Peyer's patch (tissue), 4 donors: ENCODE data around the gene TUSC2. TPM values are rescaled to one million over a fixed set of nuclear protein-coding genes. Genes with fewer than 3 reads are reported as not detected.

Experiments used
- DNase-seq, 3 donors: peaks; one replicate each; pipeline ENCODE4 v3.0.0-alpha.2; 2017 to 2019
- H3K27ac ChIP-seq, 4 donors: fragments of 200-600 bp; sonication (generic); one replicate each; pipeline ENCODE4 v1.5.1; 2016 to 2019
- H3K27me3 ChIP-seq, 2 donors: fragments of 200-600 bp; sonication (generic); one replicate each; pipeline ENCODE4 v1.5.1; 2019
- H3K36me3 ChIP-seq, 3 donors: fragments of 200-600 bp; sonication (generic); one replicate each; pipeline ENCODE4 v1.5.1; 2016 to 2019
- H3K4me1 ChIP-seq, 4 donors: fragments of 200-600 bp; sonication (generic); one replicate each; pipeline ENCODE4 v1.5.1; 2016 to 2019
- H3K4me3 ChIP-seq, 4 donors: fragments of 200-600 bp; sonication (generic); 1 replicate in 3 of 4; 2 replicates in 1 of 4; pipeline ENCODE4 v1.5.1; 2016 to 2019; ENCODE audit warnings: mild to moderate bottlenecking in 1 of 4
- H3K9me3 ChIP-seq, 4 donors: fragments of 200-600 bp; sonication (generic); one replicate each; pipeline ENCODE4 v1.5.1; 2016 to 2019; ENCODE audit warnings: mild to moderate bottlenecking in 1 of 4
- POLR2A ChIP-seq, 2 donors: fragments of 450-650 bp; IDR thresholded peaks; one replicate each; pipeline ENCODE4 v1.5.1; 2017; ENCODE audit warnings: antibody characterized with exemption in 2 of 2, mild to moderate bottlenecking in 2 of 2, moderate library complexity in 2 of 2
- total RNA-seq, 4 donors: library from RNA; depleted of rRNA; stranded (reverse); fragments of >200 nt; gene quantifications; one replicate each; pipeline ENCODE4 v1.1.0, GENCODE V29; 2016
- TF ChIP-seq, protein P1 (sequence below), 6 experiments: fragments of 450-650 bp in 4 of 6; fragments of 200-600 bp in 2 of 6; sonication (generic) in 1 of 6; IDR thresholded peaks; one replicate each; pipeline ENCODE4 v1.5.1; 2017 to 2019; ENCODE audit warnings: antibody characterized with exemption in 6 of 6, mild to moderate bottlenecking in 3 of 6, moderate library complexity in 1 of 6

TUSC2 gene
- total RNA-seq, 4 donors from 2014 or later, result 5.8 to 19.8 (median 17.5) TPM

DNA sequence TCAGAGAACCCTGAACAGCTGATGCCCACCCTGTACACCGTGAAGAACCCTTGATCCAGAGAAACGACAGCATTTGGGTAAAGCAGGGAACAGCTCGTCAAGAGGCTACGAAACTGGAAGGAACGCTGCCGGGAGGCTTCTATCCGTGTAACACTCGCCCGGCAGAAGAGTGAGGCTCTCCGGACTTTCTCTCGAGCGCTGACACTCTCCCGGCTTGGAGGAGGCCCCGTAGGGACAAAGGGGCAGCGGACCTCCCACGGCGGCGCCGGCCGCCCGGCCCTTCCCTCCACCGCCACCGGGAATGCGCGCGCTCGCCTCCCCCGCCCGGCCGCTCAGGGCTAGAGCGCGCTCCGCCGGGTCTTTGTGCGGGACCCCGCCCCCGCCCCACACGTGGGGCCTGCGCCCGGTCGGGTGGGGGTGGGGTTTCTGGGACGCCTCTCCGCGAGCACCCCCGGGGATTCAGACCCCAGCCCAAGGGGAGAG, 7.1 kb downstream of the TUSC2 start:
- Histone ChIP-seq H3K27me3 (no peaks in the 10 kb centered on the region), H3K27ac (peak overlapping the region; percentile 88 to 95 (median 90)), H3K4me3 (peak overlapping the region; percentile 77 to 98 (median 93)), H3K4me1 (peaks cover 7 to 64% (median 22%) of the 10 kb centered on the region in 4 donors), H3K9me3 (no peaks in the 10 kb centered on the region), H3K36me3 (peaks cover 0 to 20% (median 0%) of the 10 kb centered on the region in 3 donors)
- TF ChIP-seq, protein P1, sequence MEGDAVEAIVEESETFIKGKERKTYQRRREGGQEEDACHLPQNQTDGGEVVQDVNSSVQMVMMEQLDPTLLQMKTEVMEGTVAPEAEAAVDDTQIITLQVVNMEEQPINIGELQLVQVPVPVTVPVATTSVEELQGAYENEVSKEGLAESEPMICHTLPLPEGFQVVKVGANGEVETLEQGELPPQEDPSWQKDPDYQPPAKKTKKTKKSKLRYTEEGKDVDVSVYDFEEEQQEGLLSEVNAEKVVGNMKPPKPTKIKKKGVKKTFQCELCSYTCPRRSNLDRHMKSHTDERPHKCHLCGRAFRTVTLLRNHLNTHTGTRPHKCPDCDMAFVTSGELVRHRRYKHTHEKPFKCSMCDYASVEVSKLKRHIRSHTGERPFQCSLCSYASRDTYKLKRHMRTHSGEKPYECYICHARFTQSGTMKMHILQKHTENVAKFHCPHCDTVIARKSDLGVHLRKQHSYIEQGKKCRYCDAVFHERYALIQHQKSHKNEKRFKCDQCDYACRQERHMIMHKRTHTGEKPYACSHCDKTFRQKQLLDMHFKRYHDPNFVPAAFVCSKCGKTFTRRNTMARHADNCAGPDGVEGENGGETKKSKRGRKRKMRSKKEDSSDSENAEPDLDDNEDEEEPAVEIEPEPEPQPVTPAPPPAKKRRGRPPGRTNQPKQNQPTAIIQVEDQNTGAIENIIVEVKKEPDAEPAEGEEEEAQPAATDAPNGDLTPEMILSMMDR (IDR thresholded peaks at IDR 0.05), result no peak
- peak; percentile 39 to 61 for TF ChIP-seq POLR2A (IDR thresholded peaks at IDR 0.05)
- DNase-seq, result peak; percentile 78 to 90 (median 90)

DNA sequence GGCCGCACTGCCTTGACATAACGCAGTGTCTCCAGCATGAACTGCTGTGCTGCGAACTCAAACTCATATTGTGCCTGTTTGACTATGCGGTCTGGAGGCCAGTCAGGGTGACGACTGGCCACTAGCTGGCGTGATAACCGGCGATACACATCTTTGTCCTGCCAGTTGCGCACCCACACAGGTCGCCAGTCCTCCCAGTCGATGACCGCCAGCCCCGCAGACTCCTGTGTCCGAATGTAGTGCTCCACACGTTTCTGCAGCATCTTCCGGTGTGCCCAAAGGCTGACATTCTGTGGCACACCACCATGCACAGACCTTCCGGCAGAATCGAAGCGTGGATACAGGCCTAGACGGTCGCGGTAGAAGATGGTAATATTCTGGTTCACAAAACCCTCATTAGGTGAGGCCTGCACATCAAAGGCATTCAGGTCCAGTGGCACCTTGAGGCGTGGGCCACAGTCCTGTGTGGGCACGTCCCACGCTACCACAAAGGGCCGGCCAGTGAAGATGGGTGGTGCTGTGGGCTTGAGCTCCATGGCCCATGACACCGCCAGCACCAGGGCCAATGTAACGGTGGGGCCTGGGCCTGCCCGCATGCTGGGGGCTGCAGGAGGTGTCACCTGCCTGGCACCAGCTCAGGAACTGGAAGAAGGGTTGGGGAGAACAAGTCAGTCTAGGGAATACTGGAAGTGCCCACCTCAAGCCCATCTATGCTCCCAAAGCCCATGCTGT, 8.0 kb downstream of the TUSC2 start:
- peaks cover 0 to 12% (median 0%) of the 10 kb centered on the region in 3 donors for H3K36me3 ChIP-seq
- TF ChIP-seq POLR2A (IDR thresholded peaks at IDR 0.05), result no peak
- TF ChIP-seq, protein P1 (IDR thresholded peaks at IDR 0.05), result no peak

DNA sequence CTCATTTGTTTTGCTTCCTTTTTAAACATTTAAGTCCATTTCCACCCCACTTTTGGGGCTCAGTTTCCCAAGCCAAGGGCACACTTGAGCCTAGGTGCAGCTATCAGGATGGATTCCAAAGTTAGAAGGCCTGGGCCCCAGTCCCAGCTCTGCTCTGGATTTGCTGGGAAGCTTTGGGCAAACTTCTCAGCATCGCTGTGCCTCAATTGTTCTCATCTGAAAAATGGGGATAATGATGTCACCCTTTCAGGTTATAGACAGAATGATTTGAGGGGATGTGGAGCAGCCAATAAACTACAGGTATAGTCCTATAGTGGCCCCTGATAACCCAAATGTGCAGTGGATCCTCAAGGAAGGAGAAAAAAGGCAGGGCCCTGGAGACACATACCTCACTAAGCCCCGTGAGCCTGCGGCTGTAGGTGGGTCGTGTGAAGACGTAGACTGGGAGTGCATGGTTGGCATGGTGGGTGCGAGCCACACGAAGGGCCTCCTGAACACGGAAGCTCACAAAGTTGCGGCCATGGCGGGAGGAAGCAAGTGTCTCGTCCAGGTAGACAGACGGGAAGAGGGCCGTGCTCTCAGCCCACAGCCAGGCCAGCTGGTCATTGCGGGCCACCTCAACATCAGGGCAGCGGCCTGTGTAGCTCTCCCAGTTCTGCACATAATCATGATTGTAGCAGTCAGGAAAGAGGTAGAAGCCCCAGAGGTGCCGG, 8.7 kb downstream of the TUSC2 start:
- DNase-seq, result peak in 1 of 3 donors; percentile 41
- Histone ChIP-seq H3K4me3 (peak overlapping the region in 1 of 4 donors; percentile 77), H3K36me3 (peaks cover 0 to 11% (median 0%) of the 10 kb centered on the region in 3 donors), H3K27ac (peak overlapping the region in 1 of 4 donors; percentile 93), H3K9me3 (no peaks in the 10 kb centered on the region), H3K27me3 (no peaks in the 10 kb centered on the region), H3K4me1 (peaks cover 7 to 60% (median 22%) of the 10 kb centered on the region in 4 donors)
- no peak for TF ChIP-seq POLR2A (IDR thresholded peaks at IDR 0.05)
- TF ChIP-seq, protein P1 (IDR thresholded peaks at IDR 0.05), result no peak

More for the DNA sequence above, 8.0 kb downstream of the TUSC2 start:
- H3K27ac ChIP-seq, result peak overlapping the region; percentile 88 to 95 (median 90)
- peak in 1 of 3 donors; percentile 54 for DNase-seq
- H3K4me1 ChIP-seq, result peaks cover 7 to 67% (median 22%) of the 10 kb centered on the region in 4 donors
- H3K9me3 ChIP-seq, result no peaks in the 10 kb centered on the region
- H3K27me3 ChIP-seq, result no peaks in the 10 kb centered on the region
- peak overlapping the region; percentile 77 to 98 (median 93) for H3K4me3 ChIP-seq

DNA sequence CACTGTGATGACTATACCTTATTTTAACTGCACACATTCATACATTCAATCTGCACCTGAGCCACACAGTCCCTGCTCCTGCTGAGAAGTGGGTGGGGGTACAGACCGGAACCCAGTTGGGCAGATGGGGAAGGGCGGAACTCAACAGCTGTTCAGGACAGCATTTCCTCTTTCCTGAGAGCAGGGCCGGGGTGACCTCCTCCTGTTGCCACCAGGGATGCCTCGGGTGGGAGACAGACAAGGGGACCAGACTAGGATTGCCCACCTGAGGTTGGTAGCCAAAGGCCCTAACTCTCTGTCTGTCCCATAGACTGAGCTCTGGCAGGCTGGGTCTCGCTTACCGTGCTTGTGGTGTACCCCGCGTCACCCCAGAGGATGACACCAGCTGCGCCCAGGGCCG, 9.4 kb downstream of the TUSC2 start:
- Histone ChIP-seq H3K27ac (peak overlapping the region in 1 of 4 donors; percentile 93), H3K36me3 (peaks cover 0 to 11% (median 0%) of the 10 kb centered on the region in 3 donors), H3K9me3 (no peaks in the 10 kb centered on the region), H3K4me1 (peaks cover 7 to 58% (median 22%) of the 10 kb centered on the region in 4 donors), H3K27me3 (no peaks in the 10 kb centered on the region), H3K4me3 (peak overlapping the region in 1 of 4 donors; percentile 77)
- TF ChIP-seq, protein P1 (IDR thresholded peaks at IDR 0.05), result no peak
- TF ChIP-seq POLR2A (IDR thresholded peaks at IDR 0.05), result no peak
- peak in 1 of 3 donors; percentile 47 for DNase-seq

DNA sequence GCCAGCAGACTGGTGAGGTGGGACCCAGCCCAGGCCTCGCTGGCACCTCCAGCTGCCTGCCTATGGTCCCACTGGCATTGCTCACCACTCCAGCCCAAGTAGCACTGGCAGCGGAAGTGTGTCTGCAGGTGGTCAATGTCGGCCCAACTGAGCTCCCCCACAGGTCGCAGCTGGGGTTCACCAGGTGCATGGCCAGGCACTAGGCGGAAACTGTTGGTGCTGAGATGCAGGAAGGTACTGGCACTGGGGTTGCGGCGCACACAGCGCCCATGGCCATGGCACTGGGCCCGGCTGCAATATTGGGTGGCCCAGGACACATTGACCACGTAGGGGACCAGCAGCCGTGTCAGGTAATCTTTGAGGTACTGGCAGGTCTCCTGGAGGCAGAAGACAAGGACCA, 9.9 kb downstream of the TUSC2 start:
- Histone ChIP-seq H3K4me1 (peaks cover 7 to 58% (median 22%) of the 10 kb centered on the region in 4 donors), H3K27ac (peak overlapping the region in 2 of 4 donors; percentile 79 to 93), H3K36me3 (peaks cover 0 to 11% (median 0%) of the 10 kb centered on the region in 3 donors), H3K27me3 (no peaks in the 10 kb centered on the region), H3K9me3 (no peaks in the 10 kb centered on the region), H3K4me3 (no peak overlapping the region)
- no peak for DNase-seq
- TF ChIP-seq, protein P1 (IDR thresholded peaks at IDR 0.05), result no peak
- no peak for TF ChIP-seq POLR2A (IDR thresholded peaks at IDR 0.05)
